GM19328 (cell line): Measurements from ENCODE around the gene CCT6A.
"Not testable (repeated sequence)": the region's sequence is repeated elsewhere in the genome, so short reads cannot be mapped to it uniquely, and the experiment has no call there.

Experiments
- ATAC-seq: cut with Tn5 transposase; IDR thresholded peaks from one replicate; pipeline ENCODE4 v1.9.1; 2021; ENCODE audit warnings: mild to moderate bottlenecking, moderate library complexity; ENCODE audit not compliant: unreplicated experiment

CCT6A gene

GRCh38 chr7:56048763-56049162 is 2.8 kb upstream of the CCT6A start:
- not testable (repeated sequence) for ATAC-seq

GRCh38 chr7:56051053-56051338 is 569 bp upstream of the CCT6A start:
- ATAC-seq: no peak

GRCh38 chr7:56053379-56053778 is 1.8 kb downstream of the CCT6A start:
- no peak for ATAC-seq

GRCh38 chr7:56053993-56054392 is 2.4 kb downstream of the CCT6A start:
- no peak for ATAC-seq

- ATAC-seq: no peak
Observed at GRCh38 chr7:56062382-56062781, 10.8 kb downstream of the CCT6A start.

GRCh38 chr7:56063500-56063881 is 11.9 kb downstream of the CCT6A start:
- no peak for ATAC-seq

GRCh38 chr7:56063882-56064625 is 12.5 kb downstream of the CCT6A start, which contains the start of gene SUMF2:
Gene SUMF2 (plus strand): TSS chr7:56064286. CDS start chr7:56064312, 26 bp downstream.
- peak; percentile 84 for ATAC-seq

GRCh38 chr7:56066376-56066775 is 14.8 kb downstream of the CCT6A start:
- not testable (repeated sequence) for ATAC-seq

- ATAC-seq: peak; percentile 68
Observed at GRCh38 chr7:56074371-56074791, 22.8 kb downstream of the CCT6A start.

- no peak for ATAC-seq
Observed at GRCh38 chr7:56077681-56078080, 26.1 kb downstream of the CCT6A start.

- ATAC-seq: no peak
Observed at GRCh38 chr7:56078196-56078595, 26.6 kb downstream of the CCT6A start.

- ATAC-seq: no peak
Observed at GRCh38 chr7:56079450-56080185, 28.1 kb downstream of the CCT6A start.

GRCh38 chr7:56080726-56081435 is 29.3 kb downstream of the CCT6A start:
- ATAC-seq: not testable (repeated sequence)

- no peak for ATAC-seq
Observed at GRCh38 chr7:56081626-56082340, 30.2 kb downstream of the CCT6A start.

GRCh38 chr7:56083150-56083785 is 31.7 kb downstream of the CCT6A start:
- ATAC-seq: no peak

GRCh38 chr7:56086761-56087160 is 35.2 kb downstream of the CCT6A start:
- ATAC-seq: no peak

GRCh38 chr7:56087445-56087844 is 35.9 kb downstream of the CCT6A start:
- ATAC-seq: no peak

- no peak for ATAC-seq
Observed at GRCh38 chr7:56091591-56091990, 40.0 kb downstream of the CCT6A start.

GRCh38 chr7:56092388-56092787 is 40.8 kb downstream of the CCT6A start:
- ATAC-seq: not testable (repeated sequence)

- no peak for ATAC-seq
Observed at GRCh38 chr7:56092789-56093531, 41.4 kb downstream of the CCT6A start, which contains the start of gene PHKG1. Gene PHKG1 (minus strand): TSS chr7:56092952. CDS start chr7:56088941, 4,011 bp downstream.
